Natural killer cell treated with Interleukin-12 subunit alpha and Interleukin-12 subunit beta and Interleukin-15 and Interleukin-18, amount 100 ng/mL, for 72 hours (primary cell): ENCODE data around the gene TBRG4. TPM values are rescaled to one million over a fixed set of nuclear protein-coding genes. Genes with fewer than 3 reads are reported as not detected.

Experiments
- ATAC-seq, 2 donors: fragments of 150-1000 bp; cut with Tn5 transposase in 1 of 2; sonication (Bioruptor Pico), chemical (Tn5 transposase) in 1 of 2; 2 replicates each; pipeline ENCODE4 v1.10.0; 2021
- DNase-seq: peaks from one replicate; pipeline ENCODE4 v3.0.0; 2022; ENCODE audit warnings: low spot score
- H3K27ac Mint-ChIP-seq, 2 donors: 1 replicate in 1 of 2; 2 replicates in 1 of 2; pipeline ENCODE4 v1.8.0; 2022; ENCODE audit warnings: mixed read lengths in 2 of 2, mild to moderate bottlenecking in 1 of 2, moderate library complexity in 1 of 2
- H3K27me3 Mint-ChIP-seq, 2 donors: 1 replicate in 1 of 2; 2 replicates in 1 of 2; pipeline ENCODE4 v1.8.0; 2022; ENCODE audit warnings: mixed read lengths in 2 of 2
- H3K36me3 Mint-ChIP-seq: one replicate; pipeline ENCODE4 v1.8.0; 2022; ENCODE audit warnings: mixed read lengths
- H3K4me1 Mint-ChIP-seq, 2 donors: 1 replicate in 1 of 2; 2 replicates in 1 of 2; pipeline ENCODE4 v1.8.0; 2022; ENCODE audit warnings: low read depth in 2 of 2, mixed read lengths in 2 of 2, mild to moderate bottlenecking in 1 of 2
- H3K4me3 Mint-ChIP-seq: one replicate; pipeline ENCODE4 v1.8.0; 2022; ENCODE audit warnings: mixed read lengths
- H3K9me3 Mint-ChIP-seq: 2 replicates; pipeline ENCODE4 v1.8.0; 2022; ENCODE audit warnings: mixed read lengths
- total RNA-seq, 2 donors: library from RNA; stranded (reverse); gene quantifications; one replicate each; pipeline ENCODE4 v1.2.3, GENCODE V29; 2022

TBRG4 gene
- total RNA-seq, 2 donors from 2014 or later: 123 to 211 TPM

GRCh38 chr7:45050198-45050597, 61.3 kb downstream of the TBRG4 start:
- H3K4me1 Mint-ChIP-seq: peaks cover 36 to 40% of the 10 kb centered on the region in 2 donors

More at GRCh38 chr7:45050198-45050597, 61.3 kb downstream of the TBRG4 start:
- Mint-ChIP-seq H3K9me3 (no peaks in the 10 kb centered on the region), H3K27me3 (no peaks in the 10 kb centered on the region), H3K4me3 (no peak overlapping the region), H3K27ac (peak overlapping the region in 1 of 2 donors; percentile 63), H3K36me3 (peaks cover 6% of the 10 kb centered on the region)
- ATAC-seq (no peak), DNase-seq (no peak)

Other genes with a start within 250 kb of the TBRG4 start
- gene PURB, start 226.2 kb downstream of the TBRG4 start, total RNA-seq: 10 to 100 TPM; 39.1 to 41.8 TPM
- 100 to 1,000 TPM; 465 to 518 TPM for gene MYO1G, start 132.7 kb downstream of the TBRG4 start, total RNA-seq
- gene CCM2, start 111.5 kb downstream of the TBRG4 start, total RNA-seq: 10 to 100 TPM; 59.2 to 68.4 TPM
- 1 to 10 TPM; 1.1 to 1.9 TPM for gene NACAD, start 22.7 kb downstream of the TBRG4 start, total RNA-seq
- not detected for gene RAMP3, start 46.1 kb upstream of the TBRG4 start, total RNA-seq